NCI-H2107 treated with DMSO at 0.1 percent for 48 hours (cell line): ENCODE results near the gene NEUROD1.

Experiments used
- DNase-seq: peaks from one replicate; lab custom pipeline; 2025; ENCODE audit not compliant: unreplicated experiment; lab: John Stamatoyannopoulos, UW

The NEUROD1 gene

DNA sequence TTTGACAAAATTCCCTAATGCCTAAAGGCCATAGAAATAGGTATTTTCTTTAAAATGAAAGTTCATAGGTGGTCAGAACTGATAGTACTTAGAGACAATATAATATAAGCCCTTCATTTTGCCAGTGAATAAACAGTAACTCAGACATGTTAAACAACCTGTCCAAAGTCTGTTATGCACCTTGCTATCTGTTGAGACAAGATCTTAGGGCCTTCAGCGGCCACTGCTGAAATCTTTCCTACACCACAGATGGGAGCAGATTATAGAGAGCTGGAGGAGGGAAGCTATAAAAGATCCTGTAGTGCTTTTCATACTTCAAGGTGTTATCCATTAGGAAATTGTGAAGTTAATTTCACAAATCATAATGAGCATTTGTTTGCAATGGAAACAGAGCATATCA, 37.2 kb downstream of the NEUROD1 start:
- no peak for DNase-seq

GRCh38 chr2:181642086-181642485, 38.2 kb downstream of the NEUROD1 start:
- no peak for DNase-seq

- no peak for DNase-seq
Measured at GRCh38 chr2:181639686-181640085, 40.6 kb downstream of the NEUROD1 start.

GRCh38 chr2:181632733-181633401, 47.5 kb downstream of the NEUROD1 start:
- no peak for DNase-seq

- DNase-seq = no peak
Measured at GRCh38 chr2:181628590-181629585, 51.4 kb downstream of the NEUROD1 start.

- DNase-seq = no peak
Measured at GRCh38 chr2:181627545-181627944, 52.8 kb downstream of the NEUROD1 start.

DNA sequence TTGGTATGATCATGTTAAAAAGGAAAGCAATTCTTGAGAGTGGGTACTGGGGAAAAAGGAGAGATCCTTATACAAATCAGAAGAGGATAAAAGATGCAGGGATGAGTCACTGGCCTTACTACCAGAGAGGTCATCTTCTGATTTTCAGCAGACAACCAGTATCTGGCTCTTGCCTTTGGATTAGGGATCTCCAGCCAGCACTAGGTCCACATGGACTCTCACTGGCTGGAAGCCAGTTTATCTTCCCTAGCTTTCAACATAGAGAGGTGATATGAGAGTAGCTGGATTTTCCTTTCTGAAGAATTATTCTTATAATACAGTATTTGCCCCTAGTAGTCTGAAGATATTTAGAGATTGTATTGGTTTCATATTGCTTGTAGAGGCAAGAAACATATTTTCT, 53.6 kb downstream of the NEUROD1 start:
- no peak for DNase-seq
